Lung (tissue), 12 donors: ENCODE results near the gene MARCHF7. TPM values are rescaled to one million over a fixed set of nuclear protein-coding genes. Genes with fewer than 3 reads are reported as not detected.

ENCODE experiments used
- ATAC-seq: fragments of 200-7000 bp; cut with Tn5 transposase; one replicate; pipeline ENCODE4 v1.9.1; 2020; ENCODE audit warnings: moderate number of reproducible peaks; ENCODE audit not compliant: insufficient read depth, low FRiP score
- DNase-seq, 3 donors: peaks; one replicate each; pipeline ENCODE4 v3.0.0-alpha.2; 2013 to 2017
- H3K27ac ChIP-seq, 2 donors: one replicate each; pipeline ENCODE4 v1.5.1; 2013; ENCODE audit warnings: mild to moderate bottlenecking in 2 of 2, moderate library complexity in 2 of 2, control low read depth in 1 of 2, inconsistent platforms in 1 of 2, low read depth in 1 of 2, low read length in 1 of 2
- H3K27me3 ChIP-seq, 3 donors: one replicate each; pipeline ENCODE4 v1.5.1; 2013; ENCODE audit warnings: low read length in 2 of 3; ENCODE audit not compliant: control insufficient read depth in 3 of 3, insufficient read depth in 3 of 3
- H3K36me3 ChIP-seq, 4 donors: one replicate each; pipeline ENCODE4 v1.5.1; 2013; ENCODE audit warnings: low read length in 4 of 4, mild to moderate bottlenecking in 1 of 4, moderate library complexity in 1 of 4; ENCODE audit not compliant: control insufficient read depth in 4 of 4, insufficient read depth in 4 of 4
- H3K4me1 ChIP-seq, 5 donors: one replicate each; pipeline ENCODE4 v1.5.1; 2013; ENCODE audit warnings: low read length in 5 of 5, mild to moderate bottlenecking in 2 of 5, moderate library complexity in 1 of 5; ENCODE audit not compliant: control insufficient read depth in 5 of 5, insufficient read depth in 5 of 5
- H3K4me3 ChIP-seq: one replicate; pipeline ENCODE4 v1.5.1; 2013; ENCODE audit warnings: mild to moderate bottlenecking, control low read depth, moderate library complexity
- H3K9ac ChIP-seq, 2 donors: one replicate each; pipeline ENCODE4 v1.5.1; 2013; ENCODE audit warnings: low read length in 2 of 2, control low read depth in 1 of 2; ENCODE audit not compliant: insufficient read depth in 1 of 2
- H3K9me3 ChIP-seq, 4 donors: one replicate each; pipeline ENCODE4 v1.5.1; 2013; ENCODE audit warnings: low read length in 3 of 4, mild to moderate bottlenecking in 1 of 4, moderate library complexity in 1 of 4; ENCODE audit not compliant: control insufficient read depth in 4 of 4, insufficient read depth in 3 of 4
- WGBS, 2 donors: extraction: QIAGEN DNeasy Blood & Tissue Kit; methylation state at CpG; one replicate each; pipeline ENCODE4 v1.1.7; 2013; 5-methylcytosine and 5-hydroxymethylcytosine counted together
- polyA plus RNA-seq, 2 donors: library from polyadenylated mRNA; stranded (reverse); fragments of 200-250 nt; gene quantifications; one replicate each; pipeline ENCODE4 v1.2.1, GENCODE V29; 2013
- total RNA-seq, 2 donors: library from RNA; depleted of rRNA in 1 of 2; stranded (reverse); fragments of >200 nt in 1 of 2; gene quantifications; one replicate each; pipeline ENCODE4 v1.2.1, GENCODE V29; 2014 to 2021
- TF ChIP-seq, protein P1 (sequence below): IDR thresholded peaks from 2 replicates; pipeline ENCODE4 v1.5.1; 2012; ENCODE audit warnings: mild to moderate bottlenecking; ENCODE audit errors: control extremely low read depth, extremely low read depth
- donor health status: control.
- donor health status: control.
- donor health status: Bipolar disorder and iron deficiency.
- donor health status: healthy.
- donor health status: DM: yes; HTN: yes; CAD: no.

Gene MARCHF7
- total and polyA plus RNA-seq, 4 donors: 22.6 to 168 (median 55.4) TPM

DNA sequence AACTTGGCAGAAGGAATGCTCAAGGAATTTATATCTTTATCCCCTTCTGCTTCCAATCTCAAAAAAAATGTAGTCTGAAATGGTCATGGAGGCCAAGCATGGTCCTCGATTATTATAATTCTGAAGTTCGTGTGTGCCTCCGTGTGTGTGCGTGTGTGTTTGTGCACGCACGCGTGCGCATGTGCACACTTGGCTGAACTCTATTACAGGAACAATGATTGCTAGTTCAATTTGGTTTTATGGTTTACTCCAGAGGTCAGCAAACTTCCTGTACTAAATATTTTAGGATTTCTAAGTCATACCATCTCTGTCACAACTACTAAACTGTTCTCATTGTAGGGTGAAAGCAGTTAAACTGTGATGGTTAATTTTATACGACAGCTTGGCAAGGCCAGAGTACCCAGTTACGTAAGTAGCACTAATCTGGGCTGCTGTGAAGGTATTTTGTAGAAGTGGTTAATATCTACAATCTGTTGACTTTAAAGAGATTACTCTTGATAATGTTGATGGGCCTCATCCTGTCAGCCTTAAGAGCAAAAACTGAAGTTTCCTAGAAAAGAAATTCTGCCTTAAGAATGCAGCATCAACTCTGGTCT, 5.8 kb upstream of the MARCHF7 start:
- WGBS, 2 donors: 51 to 69% methylated on average over 10 of the region's 10 CpGs
- H3K9ac ChIP-seq: no peak overlapping the region
- H3K9me3 ChIP-seq: no peaks in the 10 kb centered on the region
- peaks cover 0 to 5% (median 0%) of the 10 kb centered on the region in 4 donors for H3K36me3 ChIP-seq
- ATAC-seq (no peak), DNase-seq (peak; percentile 13 to 37 (median 34))
- TF ChIP-seq, protein P1, sequence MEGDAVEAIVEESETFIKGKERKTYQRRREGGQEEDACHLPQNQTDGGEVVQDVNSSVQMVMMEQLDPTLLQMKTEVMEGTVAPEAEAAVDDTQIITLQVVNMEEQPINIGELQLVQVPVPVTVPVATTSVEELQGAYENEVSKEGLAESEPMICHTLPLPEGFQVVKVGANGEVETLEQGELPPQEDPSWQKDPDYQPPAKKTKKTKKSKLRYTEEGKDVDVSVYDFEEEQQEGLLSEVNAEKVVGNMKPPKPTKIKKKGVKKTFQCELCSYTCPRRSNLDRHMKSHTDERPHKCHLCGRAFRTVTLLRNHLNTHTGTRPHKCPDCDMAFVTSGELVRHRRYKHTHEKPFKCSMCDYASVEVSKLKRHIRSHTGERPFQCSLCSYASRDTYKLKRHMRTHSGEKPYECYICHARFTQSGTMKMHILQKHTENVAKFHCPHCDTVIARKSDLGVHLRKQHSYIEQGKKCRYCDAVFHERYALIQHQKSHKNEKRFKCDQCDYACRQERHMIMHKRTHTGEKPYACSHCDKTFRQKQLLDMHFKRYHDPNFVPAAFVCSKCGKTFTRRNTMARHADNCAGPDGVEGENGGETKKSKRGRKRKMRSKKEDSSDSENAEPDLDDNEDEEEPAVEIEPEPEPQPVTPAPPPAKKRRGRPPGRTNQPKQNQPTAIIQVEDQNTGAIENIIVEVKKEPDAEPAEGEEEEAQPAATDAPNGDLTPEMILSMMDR: no peak
- H3K4me3 ChIP-seq: no peak overlapping the region
- no peaks in the 10 kb centered on the region for H3K27me3 ChIP-seq
- no peak overlapping the region for H3K27ac ChIP-seq
- H3K4me1 ChIP-seq: peaks cover 0 to 10% (median 7%) of the 10 kb centered on the region in 5 donors

DNA sequence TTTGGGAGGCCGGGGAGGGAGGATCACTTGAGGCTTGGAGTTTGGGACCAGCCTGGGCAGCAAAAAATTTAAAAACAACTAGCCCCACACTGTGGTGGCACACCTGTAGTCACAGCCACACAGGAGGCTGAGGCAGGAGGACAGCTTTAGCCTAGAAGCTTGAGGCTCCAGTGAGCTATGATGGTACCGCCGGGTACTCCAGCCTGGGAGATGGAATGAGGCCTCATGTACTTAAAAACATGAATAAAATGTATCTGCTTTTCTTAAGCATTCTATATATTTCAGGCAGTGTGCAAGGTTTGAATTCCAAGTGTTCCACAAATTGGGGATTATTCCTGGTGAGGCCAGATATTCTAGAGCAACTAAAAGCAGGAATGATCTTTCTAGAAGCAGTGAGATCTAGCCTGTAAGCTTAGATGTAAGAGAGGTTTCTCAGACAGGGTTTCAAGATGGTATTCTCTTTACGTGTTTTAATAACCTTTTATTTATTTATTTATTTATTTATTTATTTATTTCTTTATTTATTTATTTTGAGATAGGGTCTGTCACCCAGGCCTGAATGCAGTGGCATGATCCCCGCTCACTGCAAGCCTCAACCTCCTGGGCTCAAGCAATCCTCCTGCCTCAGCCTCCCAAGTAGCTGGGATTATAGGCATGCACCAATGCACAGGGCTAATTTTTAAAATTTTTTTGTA, 4.1 kb upstream of the MARCHF7 start:
- DNase-seq (no peak), ATAC-seq (no peak)
- Histone ChIP-seq H3K9me3 (no peaks in the 10 kb centered on the region), H3K4me3 (no peak overlapping the region), H3K4me1 (peaks cover 0 to 10% (median 7%) of the 10 kb centered on the region in 5 donors), H3K27me3 (no peaks in the 10 kb centered on the region), H3K36me3 (peaks cover 0 to 6% (median 3%) of the 10 kb centered on the region in 4 donors), H3K27ac (no peak overlapping the region), H3K9ac (no peak overlapping the region)
- 96 to 98% methylated on average over 5 of the region's 5 CpGs for WGBS, 2 donors
- TF ChIP-seq, protein P1: no peak

DNA sequence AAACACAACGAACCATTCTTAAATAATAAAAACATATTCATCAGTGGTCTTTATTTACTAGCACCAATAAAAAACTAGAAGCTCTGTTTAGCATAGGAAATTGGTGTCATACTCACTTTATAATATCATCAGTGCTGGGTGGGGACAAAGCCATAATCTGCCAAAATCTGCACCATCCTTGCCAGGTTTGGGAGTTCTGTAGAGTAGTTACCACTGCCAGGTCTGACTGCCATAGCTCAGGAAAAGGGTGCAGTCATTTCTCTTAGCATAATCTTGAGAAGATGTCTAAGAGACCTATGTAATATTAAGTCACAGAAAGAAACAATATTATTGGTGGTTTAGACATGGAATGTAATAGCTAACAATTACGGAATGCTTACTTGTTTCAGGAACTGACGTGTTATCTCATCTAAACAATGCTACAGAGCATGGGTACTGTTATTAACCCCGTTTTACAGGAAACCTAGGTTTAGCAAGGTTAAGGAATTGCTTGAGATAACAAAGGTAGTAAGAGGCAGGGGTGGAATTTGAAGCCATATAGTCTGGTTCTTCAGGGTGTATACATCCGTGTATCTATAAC, 1.6 kb upstream of the MARCHF7 start:
- no peak overlapping the region for H3K9ac ChIP-seq
- H3K9me3 ChIP-seq: no peaks in the 10 kb centered on the region
- WGBS, 2 donors: 34 to 42% methylated on average over 5 of the region's 5 CpGs
- peaks cover 6 to 25% (median 7%) of the 10 kb centered on the region in 5 donors for H3K4me1 ChIP-seq
- TF ChIP-seq, protein P1: no peak
- ATAC-seq (no peak), DNase-seq (peak in 2 of 3 donors; percentile 9 to 10)
- H3K27me3 ChIP-seq: no peaks in the 10 kb centered on the region
- no peak overlapping the region for H3K4me3 ChIP-seq
- H3K27ac ChIP-seq: peak overlapping the region in 1 of 2 donors; percentile 53
- peaks cover 1 to 9% (median 5%) of the 10 kb centered on the region in 4 donors for H3K36me3 ChIP-seq
